ENCODE results near the gene JUND. TPM values are rescaled to one million over a fixed set of nuclear protein-coding genes. Genes with fewer than 3 reads are reported as not detected.

Gene JUND
- total and polyA plus RNA-seq, 2 of the 8 experiments (the other 6 are each of a cell fraction or from before 2014, with no cell fraction given), result 54.0 to 77.5 TPM

- TF ChIP-seq CHD7 (IDR thresholded peaks at IDR 0.05; ENCODE audit: insufficient replicate concordance, low read length), result no peak
Observed at GRCh38 chr19:18329035-18329376, 47.6 kb upstream of the JUND start (continued).

Measured in H1 (cell line).